ENCODE results near the gene GRM7. TPM values are rescaled to one million over a fixed set of nuclear protein-coding genes. Genes with fewer than 3 reads are reported as not detected.

The GRM7 gene
- total RNA-seq, 4 donors from 2014 or later: 0.09 TPM; not detected in 3

DNA sequence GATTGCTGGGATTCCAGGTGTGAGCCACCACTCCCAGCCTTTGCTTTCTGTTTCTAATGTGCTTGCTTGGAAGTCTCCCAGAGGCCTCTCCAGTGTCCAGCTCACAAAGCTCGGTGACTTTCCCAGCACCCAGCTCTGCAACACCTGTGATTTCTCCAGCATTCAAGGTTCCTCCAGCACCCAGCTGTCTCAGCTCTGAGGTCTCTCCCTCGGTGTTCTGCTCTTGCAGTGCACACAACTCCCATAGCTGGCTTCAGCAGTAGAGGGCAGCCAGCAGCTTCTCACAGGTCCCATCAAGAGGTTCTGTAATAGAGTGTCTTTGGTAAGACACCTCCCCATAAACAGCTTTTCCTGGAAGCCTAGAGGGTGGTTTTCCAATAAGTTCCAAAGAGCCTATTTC lies 75.1 kb downstream of the GRM7 start:
- DNase-seq: no peak
- no peaks in the 10 kb centered on the region for H3K27me3 ChIP-seq
- no peak for TF ChIP-seq POLR2A (IDR thresholded peaks at IDR 0.05)
- TF ChIP-seq, protein P1, sequence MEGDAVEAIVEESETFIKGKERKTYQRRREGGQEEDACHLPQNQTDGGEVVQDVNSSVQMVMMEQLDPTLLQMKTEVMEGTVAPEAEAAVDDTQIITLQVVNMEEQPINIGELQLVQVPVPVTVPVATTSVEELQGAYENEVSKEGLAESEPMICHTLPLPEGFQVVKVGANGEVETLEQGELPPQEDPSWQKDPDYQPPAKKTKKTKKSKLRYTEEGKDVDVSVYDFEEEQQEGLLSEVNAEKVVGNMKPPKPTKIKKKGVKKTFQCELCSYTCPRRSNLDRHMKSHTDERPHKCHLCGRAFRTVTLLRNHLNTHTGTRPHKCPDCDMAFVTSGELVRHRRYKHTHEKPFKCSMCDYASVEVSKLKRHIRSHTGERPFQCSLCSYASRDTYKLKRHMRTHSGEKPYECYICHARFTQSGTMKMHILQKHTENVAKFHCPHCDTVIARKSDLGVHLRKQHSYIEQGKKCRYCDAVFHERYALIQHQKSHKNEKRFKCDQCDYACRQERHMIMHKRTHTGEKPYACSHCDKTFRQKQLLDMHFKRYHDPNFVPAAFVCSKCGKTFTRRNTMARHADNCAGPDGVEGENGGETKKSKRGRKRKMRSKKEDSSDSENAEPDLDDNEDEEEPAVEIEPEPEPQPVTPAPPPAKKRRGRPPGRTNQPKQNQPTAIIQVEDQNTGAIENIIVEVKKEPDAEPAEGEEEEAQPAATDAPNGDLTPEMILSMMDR (IDR thresholded peaks at IDR 0.05): no peak
- intact Hi-C loops (cut with DNase I): no loop called here
- WGBS, 2 donors: 100% methylated on average over 1 of the region's 2 CpGs
- no peak overlapping the region for H3K27ac ChIP-seq
- H3K36me3 ChIP-seq: no peaks in the 10 kb centered on the region
- no peaks in the 10 kb centered on the region for H3K9me3 ChIP-seq
- H3K4me1 ChIP-seq: no peaks in the 10 kb centered on the region
- no peak overlapping the region for H3K4me3 ChIP-seq

GRCh38 chr3:6962801-6963200 lies 101.9 kb downstream of the GRM7 start:
- intact Hi-C loops (cut with DNase I): no loop called here
- H3K4me1 ChIP-seq: no peaks in the 10 kb centered on the region
- no peak for TF ChIP-seq POLR2A (IDR thresholded peaks at IDR 0.05)

DNA sequence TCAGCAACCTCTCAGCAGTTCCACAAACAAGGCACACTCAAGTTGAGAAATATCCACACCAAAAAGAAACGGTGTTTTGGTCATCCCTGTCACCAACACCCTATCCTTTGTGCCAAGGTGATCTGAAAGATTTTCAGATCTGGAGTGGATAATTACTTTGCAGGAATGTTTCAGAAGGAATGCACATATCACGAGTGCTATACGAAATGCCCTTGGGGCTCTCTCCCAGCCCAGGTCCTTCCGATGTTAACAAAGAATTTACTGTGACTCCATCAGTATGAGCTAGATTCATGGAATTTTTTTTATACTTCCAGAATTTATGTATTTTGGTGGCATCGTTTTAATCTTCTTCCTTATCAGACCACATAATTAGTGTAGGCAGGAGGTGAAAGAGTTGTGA lies 105.0 kb downstream of the GRM7 start:
- no peaks in the 10 kb centered on the region for H3K36me3 ChIP-seq
- no peaks in the 10 kb centered on the region for H3K4me1 ChIP-seq
- H3K27me3 ChIP-seq: no peaks in the 10 kb centered on the region
- TF ChIP-seq, protein P1 (IDR thresholded peaks at IDR 0.05): no peak
- TF ChIP-seq POLR2A (IDR thresholded peaks at IDR 0.05): no peak
- no peaks in the 10 kb centered on the region for H3K9me3 ChIP-seq
- DNase-seq: no peak
- WGBS, 2 donors: 63 to 83% methylated on average over 5 of the region's 5 CpGs
- H3K4me3 ChIP-seq: no peak overlapping the region
- intact Hi-C loops (cut with DNase I): no loop called here
- no peak overlapping the region for H3K27ac ChIP-seq

More at GRCh38 chr3:6962801-6963200, 101.9 kb downstream of the GRM7 start:
- Histone ChIP-seq H3K27ac (no peak overlapping the region), H3K4me3 (no peak overlapping the region), H3K36me3 (no peaks in the 10 kb centered on the region), H3K9me3 (no peaks in the 10 kb centered on the region), H3K27me3 (no peaks in the 10 kb centered on the region)
- DNase-seq: no peak

DNA sequence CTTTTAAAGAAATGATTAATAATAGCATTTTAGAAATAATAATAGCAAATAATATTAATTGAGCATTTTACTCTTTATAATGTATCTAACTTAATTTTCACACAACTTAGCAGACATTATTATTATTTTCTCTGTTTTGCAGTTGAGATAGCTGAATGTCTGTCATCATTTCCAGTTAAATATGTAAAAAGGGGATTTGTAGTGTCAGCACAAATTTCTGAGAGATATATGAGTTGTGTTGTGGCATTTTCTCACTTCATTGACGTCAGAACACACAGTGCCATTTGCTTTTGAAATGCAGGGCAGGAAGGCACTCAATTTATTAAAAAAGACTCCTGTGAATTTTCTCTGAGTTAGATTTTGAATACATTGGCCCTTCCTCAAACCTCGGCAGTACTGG lies 111.0 kb downstream of the GRM7 start:
- intact Hi-C loops (cut with DNase I): no loop called here
- no peak for DNase-seq
- Histone ChIP-seq H3K4me1 (no peaks in the 10 kb centered on the region), H3K27ac (no peak overlapping the region), H3K36me3 (no peaks in the 10 kb centered on the region), H3K4me3 (no peak overlapping the region), H3K9me3 (no peaks in the 10 kb centered on the region), H3K27me3 (no peaks in the 10 kb centered on the region)
- no peak for TF ChIP-seq POLR2A (IDR thresholded peaks at IDR 0.05)
- TF ChIP-seq, protein P1 (IDR thresholded peaks at IDR 0.05): no peak
- 75 to 92% methylated on average over 2 of the region's 2 CpGs for WGBS, 2 donors

- no peaks in the 10 kb centered on the region for H3K9me3 ChIP-seq
- DNase-seq: no peak
- TF ChIP-seq, protein P1 (IDR thresholded peaks at IDR 0.05): no peak
- no peak for TF ChIP-seq POLR2A (IDR thresholded peaks at IDR 0.05)
- intact Hi-C loops (cut with DNase I): no loop called here
- no peaks in the 10 kb centered on the region for H3K27me3 ChIP-seq
- no peak overlapping the region for H3K4me3 ChIP-seq
- 79 to 82% methylated on average over 7 of the region's 7 CpGs for WGBS, 2 donors
- H3K36me3 ChIP-seq: no peaks in the 10 kb centered on the region
- H3K4me1 ChIP-seq: no peaks in the 10 kb centered on the region
- no peak overlapping the region for H3K27ac ChIP-seq
These were observed 124.9 kb downstream of the GRM7 start for GRCh38 chr3:6985848-6986247.

DNA sequence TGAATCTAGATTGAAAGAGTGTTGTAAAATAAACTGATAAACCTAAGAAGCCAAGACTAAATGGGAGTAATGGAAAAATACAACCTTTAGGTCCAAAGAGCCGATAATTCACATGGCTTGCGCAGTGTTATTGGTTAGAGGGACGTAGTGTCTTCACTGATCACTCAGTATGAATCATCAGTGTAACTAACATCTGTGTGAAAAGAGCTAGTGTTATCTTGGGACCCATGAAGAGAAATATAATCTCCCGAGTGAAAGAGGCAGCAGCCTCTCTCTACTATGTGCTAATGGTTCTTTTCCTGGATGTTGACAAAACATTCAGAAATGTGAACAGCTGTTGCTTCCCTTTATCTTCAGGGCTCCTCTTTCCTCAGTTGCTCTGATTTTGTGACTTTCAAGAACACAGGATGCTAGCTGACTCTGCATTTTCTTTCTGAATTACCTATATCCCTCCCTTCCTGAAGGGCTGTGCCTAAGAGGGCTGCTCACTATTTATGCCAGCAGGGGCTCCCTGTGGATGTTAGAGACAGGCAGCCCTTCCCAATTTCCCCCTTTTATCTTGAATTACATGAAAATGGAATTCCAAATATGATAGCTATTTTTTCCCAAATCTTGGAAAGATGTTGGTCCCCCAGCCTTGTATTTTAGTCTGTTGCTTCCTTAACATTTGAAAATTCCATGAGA lies 128.8 kb downstream of the GRM7 start:
- Histone ChIP-seq H3K27ac (no peak overlapping the region), H3K36me3 (no peaks in the 10 kb centered on the region), H3K27me3 (no peaks in the 10 kb centered on the region), H3K4me3 (no peak overlapping the region), H3K4me1 (no peaks in the 10 kb centered on the region), H3K9me3 (no peaks in the 10 kb centered on the region)
- intact Hi-C loops (cut with DNase I): no loop called here
- no peak for TF ChIP-seq POLR2A (IDR thresholded peaks at IDR 0.05)
- TF ChIP-seq, protein P1 (IDR thresholded peaks at IDR 0.05): no peak
- WGBS, 2 donors: 72 to 75% methylated on average over 4 of the region's 4 CpGs
- DNase-seq: no peak
